Adrenal gland (tissue), 12 donors: Measurements from ENCODE around the gene FGF3. TPM values are rescaled to one million over a fixed set of nuclear protein-coding genes. Genes with fewer than 3 reads are reported as not detected.

ENCODE experiments used
- DNase-seq, 7 donors: peaks; one replicate each; pipeline ENCODE4 v3.0.0-alpha.2; 2019 to 2020
- H3K27ac ChIP-seq, 5 donors: fragments of 200-600 bp; sonication (generic) in 4 of 5; 1 replicate in 3 of 5; 2 replicates in 2 of 5; pipeline versions ENCODE4 v1.5.1 to v1.8.0; 2016 to 2020; ENCODE audit warnings: mild to moderate bottlenecking in 1 of 5
- H3K27me3 ChIP-seq: fragments of 200-600 bp; 2 replicates; pipeline ENCODE4 v1.8.0; 2021
- H3K36me3 ChIP-seq, 2 donors: fragments of 200-600 bp; replicated peaks in 1 of 2; 1 replicate in 1 of 2; 2 replicates in 1 of 2; pipeline versions ENCODE4 v1.5.1 to v1.8.0; 2018 to 2022
- H3K4me1 ChIP-seq, 2 donors: fragments of 200-600 bp; replicated peaks in 1 of 2; 1 replicate in 1 of 2; 2 replicates in 1 of 2; pipeline versions ENCODE4 v1.5.1 to v1.8.0; 2018 to 2021
- H3K4me3 ChIP-seq, 4 donors: fragments of 200-600 bp; sonication (generic) in 3 of 4; one replicate each; pipeline ENCODE4 v1.5.1; 2016 to 2018
- H3K9me3 ChIP-seq, 3 donors: fragments of 200-600 bp; sonication (generic) in 1 of 3; replicated peaks in 1 of 3; 1 replicate in 2 of 3; 2 replicates in 1 of 3; pipeline versions ENCODE4 v1.5.1 to v1.8.0; 2016 to 2021
- CTCF ChIP-seq, 6 experiments: fragments of 450-650 bp in 4 of 6; fragments of 200-600 bp in 2 of 6; sonication (generic) in 1 of 6; IDR thresholded peaks; 1 replicate in 5 of 6; 2 replicates in 1 of 6; pipeline versions ENCODE4 v1.5.1 to v1.8.0; 2016 to 2021; ENCODE audit warnings: antibody characterized with exemption in 6 of 6, mild to moderate bottlenecking in 2 of 6, moderate library complexity in 1 of 6
- POLR2A ChIP-seq, 2 donors: fragments of 450-650 bp; IDR thresholded peaks; one replicate each; pipeline ENCODE4 v1.6.1; 2017; ENCODE audit warnings: antibody characterized with exemption in 2 of 2, mild to moderate bottlenecking in 2 of 2, moderate library complexity in 1 of 2
- WGBS, 4 donors: extraction: QIAGEN DNeasy Blood & Tissue Kit in 2 of 4; methylation state at CpG; one replicate each; pipeline versions ENCODE4 v1.1.5 to v1.1.7; 2013 to 2017; 5-methylcytosine and 5-hydroxymethylcytosine counted together
- intact Hi-C, 2 donors: fragments of 100-400 bp; cut with DNase I; formaldehyde crosslinking; loops; one replicate each; pipeline versions ENCODE4 v1.14.1 to v1.15.0; 2022 to 2023
- polyA plus RNA-seq, 3 donors: library from polyadenylated mRNA; stranded (reverse); fragments of 200-250 nt in 2 of 3; fragments of 350-450 nt in 1 of 3; fragmentation: Illumina TruSeq in 1 of 3; extraction: RNeasy Lipid Tissue Mini Kit (QIAGEN cat#74804) in 1 of 3; gene quantifications; one replicate each; pipeline ENCODE4 v1.2.3, GENCODE V29; 2013 to 2014
- total RNA-seq, 9 donors: library from RNA; depleted of rRNA in 4 of 9; stranded (reverse); fragments of >200 nt in 4 of 9; fragments of 120-200 nt in 1 of 9; fragmentation: NEBNext Ultra II Directional in 1 of 9; extraction: Animal tissue kit (Norgen Biotek cat#: 25700) in 1 of 9; gene quantifications; one replicate each; pipeline versions ENCODE4 v1.1.0 to v1.2.4, GENCODE V29; 2013 to 2023
- donor health status: healthy with polysubstance abuse.
- donor health status: Bipolar disorder and iron deficiency.
- donor health status: DM: yes; HTN: yes; CAD: no.
- donor health status: DM: no; HTN: no; CAD: no.
- donor health status: DM: no; HTN: no; CAD: no.
- donor health status: DM: yes; HTN: yes; CAD: no.

The FGF3 gene
- total and polyA plus RNA-seq, 12 donors, result not detected

GRCh38 chr11:69811431-69811830 lies 7.8 kb downstream of the FGF3 start:
- H3K27me3 ChIP-seq, result peaks cover 11% of the 10 kb centered on the region
- no peak for DNase-seq
- intact Hi-C loops, result no loop called here
- WGBS, 4 donors, result 46 to 53% (median 48%) methylated on average over 3 of the region's 3 CpGs
- H3K27ac ChIP-seq, result no peak overlapping the region
- H3K36me3 ChIP-seq, result no peaks in the 10 kb centered on the region
- H3K4me1 ChIP-seq, result no peaks in the 10 kb centered on the region
- TF ChIP-seq CTCF (IDR thresholded peaks at IDR 0.05) (no peak), POLR2A (IDR thresholded peaks at IDR 0.05) (no peak)
- no peak overlapping the region for H3K4me3 ChIP-seq
- H3K9me3 ChIP-seq, result no peaks in the 10 kb centered on the region

GRCh38 chr11:69810289-69811118 lies 8.7 kb downstream of the FGF3 start:
- no peaks in the 10 kb centered on the region for H3K9me3 ChIP-seq
- H3K36me3 ChIP-seq, result no peaks in the 10 kb centered on the region
- TF ChIP-seq POLR2A (IDR thresholded peaks at IDR 0.05) (no peak), CTCF (IDR thresholded peaks at IDR 0.05) (no peak)
- intact Hi-C loops, result no loop called here
- H3K27me3 ChIP-seq, result peaks cover 1% of the 10 kb centered on the region
- no peak overlapping the region for H3K27ac ChIP-seq
- WGBS, 4 donors, result 80 to 92% (median 88%) methylated on average over 3 to 39 of the region's 39 CpGs
- DNase-seq, result no peak
- no peak overlapping the region for H3K4me3 ChIP-seq
- no peaks in the 10 kb centered on the region for H3K4me1 ChIP-seq

GRCh38 chr11:69808667-69809086 lies 10.5 kb downstream of the FGF3 start:
- intact Hi-C loops, result no loop called here
- no peaks in the 10 kb centered on the region for H3K36me3 ChIP-seq
- 33 to 41% (median 40%) methylated on average over 2 to 7 of the region's 7 CpGs for WGBS, 4 donors
- DNase-seq, result no peak
- H3K9me3 ChIP-seq, result no peaks in the 10 kb centered on the region
- TF ChIP-seq POLR2A (IDR thresholded peaks at IDR 0.05), result no peak
- no peak for TF ChIP-seq CTCF (IDR thresholded peaks at IDR 0.05)
- no peak overlapping the region for H3K4me3 ChIP-seq
- H3K27me3 ChIP-seq, result no peaks in the 10 kb centered on the region
- H3K27ac ChIP-seq, result no peak overlapping the region
- no peaks in the 10 kb centered on the region for H3K4me1 ChIP-seq

GRCh38 chr11:69807106-69807815 lies 12.0 kb downstream of the FGF3 start:
- intact Hi-C loops, result no loop called here

More at GRCh38 chr11:69807106-69807815, 12.0 kb downstream of the FGF3 start:
- H3K27me3 ChIP-seq, result no peaks in the 10 kb centered on the region
- WGBS, 4 donors, result 80 to 90% (median 88%) methylated on average over 9 of the region's 9 CpGs
- H3K4me3 ChIP-seq, result no peak overlapping the region
- no peak overlapping the region for H3K27ac ChIP-seq
- TF ChIP-seq CTCF (IDR thresholded peaks at IDR 0.05), result no peak
- TF ChIP-seq POLR2A (IDR thresholded peaks at IDR 0.05), result no peak
- no peaks in the 10 kb centered on the region for H3K36me3 ChIP-seq
- no peak for DNase-seq
- no peaks in the 10 kb centered on the region for H3K4me1 ChIP-seq
- no peaks in the 10 kb centered on the region for H3K9me3 ChIP-seq
